Stromal cell of bone marrow (primary cell): ENCODE measurements around the gene P4HA2.

Source experiments
- DNase-seq: peaks from one replicate; pipeline ENCODE4 v3.0.0-alpha.2; 2012; ENCODE audit warnings: low read depth

The P4HA2 gene

DNA sequence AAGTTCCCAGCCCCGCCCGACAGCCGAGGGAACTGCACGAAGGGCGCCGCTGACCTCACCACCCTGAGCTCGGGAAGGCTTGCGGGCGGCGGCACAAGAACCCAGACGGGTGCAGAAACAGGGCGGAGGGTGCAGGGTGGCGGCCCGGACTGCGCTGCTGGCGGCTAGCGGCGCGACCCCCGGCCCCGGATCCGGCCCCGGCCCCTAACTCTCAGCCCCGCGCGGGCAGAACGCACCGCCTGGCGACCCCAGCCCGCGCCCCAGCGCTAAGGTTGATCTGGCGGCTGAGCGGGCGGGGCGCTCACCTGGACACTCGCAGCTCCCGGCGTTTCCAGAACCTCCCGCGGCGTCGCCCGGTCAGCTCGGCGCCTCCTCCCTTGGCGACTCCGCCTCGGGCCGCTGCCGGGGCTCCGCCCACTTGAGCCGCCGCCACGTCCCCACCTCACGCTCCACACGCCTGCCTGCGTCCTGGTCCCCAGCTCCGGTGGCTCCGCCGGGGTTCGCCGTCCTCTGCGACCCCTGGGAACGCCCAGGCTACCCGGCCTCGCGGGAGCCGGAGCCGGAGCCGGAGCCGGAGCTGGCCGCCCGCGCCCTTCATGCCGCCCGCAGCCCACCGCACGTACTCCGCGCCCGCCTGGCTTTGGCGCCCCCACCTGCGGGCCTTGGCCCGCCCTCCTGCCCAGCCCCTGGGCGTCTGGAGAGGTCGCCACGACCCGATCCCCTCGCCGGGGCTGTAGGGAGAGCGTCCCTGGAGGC lies at the start of gene P4HA2:
Gene P4HA2, minus strand, starts transcription at position 369 of the 756 bp plus-strand sequence. CDS start 9,227 bp downstream, outside the sequence.
- DNase-seq = peak; percentile 48

GRCh38 chr5:132277256-132277655 lies 49.6 kb upstream of the P4HA2 start:
- no peak for DNase-seq

GRCh38 chr5:132275367-132276220 lies 47.9 kb upstream of the P4HA2 start:
- DNase-seq = no peak

DNA sequence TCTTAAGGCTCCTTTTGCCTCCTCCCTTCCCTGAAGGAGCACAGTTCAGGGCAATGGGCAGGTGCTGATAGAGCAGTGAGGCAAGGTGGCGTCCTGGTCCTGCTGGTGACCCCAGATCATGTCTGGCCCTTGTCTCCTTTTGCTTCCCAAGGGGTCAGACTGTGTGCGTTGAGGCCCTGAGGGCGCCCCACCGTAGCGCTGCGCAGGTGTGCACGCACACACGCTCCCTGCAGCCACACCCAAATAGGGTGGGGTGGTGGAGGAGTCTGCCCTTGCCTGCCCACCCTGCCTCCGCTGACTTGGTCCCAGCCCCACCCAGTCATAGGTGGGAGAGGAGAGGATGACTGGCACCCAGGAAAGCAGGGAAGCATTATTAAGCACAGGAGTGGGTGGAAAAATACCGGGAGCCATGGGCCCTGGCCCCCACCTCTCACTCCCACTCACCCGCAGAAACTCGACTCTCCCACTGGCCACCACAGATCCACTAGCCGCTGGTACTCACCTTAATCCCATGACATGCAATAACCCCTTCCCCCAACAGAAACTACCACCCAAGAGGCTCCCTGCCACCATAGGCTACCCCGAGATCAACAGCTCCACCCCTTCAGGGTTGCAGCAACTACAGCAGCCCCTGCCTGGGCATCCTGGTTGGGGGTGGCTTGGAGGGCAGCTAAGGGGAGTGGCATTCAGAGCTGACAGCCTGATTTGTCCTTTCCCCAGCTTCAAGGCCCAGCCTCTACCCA lies 46.6 kb upstream of the P4HA2 start:
- no peak for DNase-seq

DNA sequence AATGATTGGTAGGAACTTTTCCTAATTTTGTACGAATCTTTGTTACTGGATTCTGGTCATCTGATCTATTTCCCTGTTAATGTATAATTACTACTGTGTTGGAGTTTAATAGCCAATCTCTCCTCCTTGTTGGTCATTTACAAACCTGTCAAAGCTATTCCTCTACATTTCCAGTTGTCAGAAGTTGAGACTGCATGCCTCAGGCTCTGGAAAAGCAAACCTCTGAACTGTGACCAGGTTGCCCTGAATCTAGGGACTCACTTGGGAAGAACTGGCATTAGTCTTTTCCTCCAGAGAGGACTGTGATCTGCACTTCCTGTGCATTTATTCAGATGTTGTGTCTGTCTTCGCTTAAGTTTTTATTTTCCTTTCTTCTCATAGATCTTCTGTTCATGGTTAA lies 46.0 kb upstream of the P4HA2 start:
- no peak for DNase-seq

- no peak for DNase-seq
Measured at GRCh38 chr5:132272311-132273210, 44.9 kb upstream of the P4HA2 start.

GRCh38 chr5:132271251-132272246 lies 43.9 kb upstream of the P4HA2 start:
- DNase-seq = no peak

DNA sequence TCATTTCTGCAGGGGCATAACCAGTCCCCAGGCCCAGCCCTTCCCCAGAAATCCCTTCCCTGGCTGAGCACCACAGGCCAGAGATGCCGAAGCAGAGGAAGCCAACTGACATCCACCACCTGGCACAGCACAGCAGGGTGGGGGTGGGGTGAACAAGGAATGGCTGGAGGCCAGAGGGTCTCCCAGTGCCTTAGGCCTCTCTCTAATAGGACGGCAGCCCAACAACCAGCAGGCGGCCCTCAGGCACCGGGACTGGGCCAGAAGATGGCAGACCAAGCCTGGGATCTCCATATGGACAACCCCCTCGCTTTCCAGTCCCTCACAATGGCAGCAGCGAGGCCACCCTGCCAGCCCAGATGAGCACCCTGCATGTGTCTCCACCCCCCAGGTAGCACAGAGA lies 43.1 kb upstream of the P4HA2 start:
- no peak for DNase-seq

DNA sequence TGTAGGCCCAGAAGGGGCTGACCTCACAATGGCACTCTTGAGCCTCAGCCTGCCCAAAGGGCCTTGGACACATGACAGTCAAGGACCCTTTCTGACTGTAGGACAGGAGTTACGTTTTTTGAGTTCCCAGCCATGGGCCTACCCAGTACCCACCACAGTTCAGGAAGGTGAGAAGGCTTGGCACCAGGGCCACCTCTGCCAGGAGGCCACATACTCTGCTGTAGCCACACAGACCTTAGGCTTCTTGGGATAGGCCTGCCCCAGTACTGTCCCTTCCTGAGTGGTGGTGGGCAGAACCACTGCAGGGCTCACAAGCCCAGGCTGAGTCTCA lies 42.6 kb upstream of the P4HA2 start:
- DNase-seq = no peak

DNA sequence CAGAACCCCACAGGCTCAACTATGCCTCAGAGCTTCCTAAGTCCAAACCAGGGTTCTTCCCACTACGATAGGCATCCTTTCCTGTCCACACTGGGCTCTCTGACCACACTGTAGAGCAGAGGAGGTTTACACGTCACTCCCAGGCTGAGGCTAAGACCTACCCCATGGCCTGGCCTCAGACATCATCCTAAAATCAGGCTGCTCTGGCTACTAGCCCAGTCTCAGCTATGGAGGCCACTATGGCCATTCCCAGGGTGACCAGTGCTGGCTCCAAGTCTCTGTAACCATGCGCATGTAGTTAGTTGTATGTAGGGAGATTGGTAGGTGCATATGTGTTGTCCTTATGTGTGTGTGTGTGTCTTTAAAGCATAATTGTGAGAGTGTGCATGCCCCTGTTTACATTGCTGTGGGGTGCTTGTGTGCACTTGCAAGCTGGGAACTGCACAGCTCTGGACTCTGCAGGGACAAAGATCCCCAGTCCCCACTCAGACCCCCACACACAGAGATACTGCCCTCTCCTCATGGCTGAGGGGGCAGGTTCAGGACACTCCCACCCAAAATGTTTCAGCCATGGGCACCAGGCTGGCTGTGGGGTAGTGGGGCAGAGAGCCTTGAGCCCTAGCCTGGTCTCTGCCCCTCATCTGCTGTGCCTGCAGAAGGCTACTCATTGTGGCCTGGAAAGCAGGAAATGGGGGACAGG lies 42.1 kb upstream of the P4HA2 start:
- DNase-seq = no peak

GRCh38 chr5:132268769-132269551 lies 41.3 kb upstream of the P4HA2 start:
- DNase-seq = no peak

GRCh38 chr5:132267931-132268768 lies 40.5 kb upstream of the P4HA2 start:
- no peak for DNase-seq

DNA sequence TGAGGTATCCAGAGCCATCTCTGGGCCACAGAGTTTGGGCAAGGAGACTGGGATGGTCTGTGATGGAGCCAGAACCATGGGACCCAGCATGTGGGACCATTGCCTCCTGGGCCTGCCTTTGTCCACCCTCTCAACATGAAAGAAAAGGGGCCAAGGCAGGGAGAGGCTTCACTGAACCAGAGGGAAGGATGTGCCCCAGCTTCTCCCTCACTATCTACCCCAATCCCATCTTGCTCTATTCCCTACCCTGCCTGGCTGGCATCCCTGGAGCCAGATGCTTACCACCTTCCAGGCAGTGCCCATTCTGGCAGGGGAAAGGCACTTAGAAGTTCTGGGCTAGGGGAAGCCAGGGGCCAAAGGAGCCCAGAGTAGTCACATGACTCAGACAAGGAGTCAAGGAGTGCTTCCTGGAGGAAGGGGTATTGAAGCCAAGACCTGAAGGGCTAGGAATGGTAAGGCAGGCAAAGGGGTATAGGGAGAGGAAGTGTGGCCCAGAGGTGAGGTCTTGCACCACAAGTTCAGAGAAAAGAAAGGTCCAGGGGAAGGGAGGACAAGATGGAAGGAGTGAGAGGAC lies 39.6 kb upstream of the P4HA2 start:
- no peak for DNase-seq

DNA sequence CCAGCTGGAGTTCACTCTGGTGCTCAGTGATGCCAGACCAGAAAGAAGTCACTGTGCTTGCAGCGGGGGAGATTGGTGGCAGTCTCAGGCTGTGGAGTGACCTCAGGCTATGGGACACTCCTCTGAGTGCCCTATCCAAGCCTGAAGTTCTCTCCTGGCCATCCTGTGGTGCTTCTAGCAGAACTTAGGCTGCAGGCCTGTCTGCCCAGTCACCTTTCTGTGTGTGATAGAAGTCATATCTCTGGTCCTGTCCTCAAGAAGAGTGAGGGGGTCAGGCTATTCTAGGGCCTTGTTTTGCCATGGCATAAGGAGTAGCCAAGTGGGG lies 39.1 kb upstream of the P4HA2 start:
- DNase-seq = no peak

DNA sequence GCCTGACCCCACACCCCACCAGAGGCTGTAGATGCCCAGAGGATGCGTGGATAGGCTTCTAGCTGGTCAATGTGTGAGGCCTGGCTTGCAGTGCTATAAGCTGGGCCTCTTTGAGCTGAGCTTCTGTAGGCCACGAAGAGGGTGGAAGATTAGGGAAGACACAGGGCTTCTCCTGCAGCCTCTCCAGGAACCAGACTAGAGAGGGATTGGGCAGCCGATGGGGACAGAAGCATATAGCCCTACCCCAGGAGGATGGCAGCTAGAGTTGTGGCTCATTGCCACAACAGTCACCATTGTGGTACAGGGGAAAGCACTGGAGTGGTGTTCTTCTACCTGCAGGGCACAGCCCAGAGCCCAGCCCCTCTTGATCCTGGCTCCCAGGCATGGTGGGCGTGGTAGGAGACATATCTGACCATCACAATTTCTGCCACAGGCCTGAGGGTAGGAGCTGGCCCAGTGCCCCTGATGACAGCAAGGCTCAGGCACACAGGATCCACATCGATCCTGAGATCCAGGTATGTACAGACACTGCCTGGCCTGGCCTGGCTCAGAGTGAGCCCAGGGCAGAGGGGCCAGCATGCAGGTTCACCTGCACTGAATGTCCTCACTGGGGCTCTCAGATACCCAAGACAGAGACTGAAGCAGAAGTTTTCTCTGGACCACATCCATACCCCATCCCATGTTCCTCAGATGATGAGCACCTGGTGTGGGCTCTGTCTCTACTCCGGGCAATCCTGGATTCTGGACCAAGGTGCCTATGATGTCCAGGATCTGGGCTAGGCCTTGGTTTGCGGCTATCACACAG lies 38.6 kb upstream of the P4HA2 start:
- DNase-seq = no peak

DNA sequence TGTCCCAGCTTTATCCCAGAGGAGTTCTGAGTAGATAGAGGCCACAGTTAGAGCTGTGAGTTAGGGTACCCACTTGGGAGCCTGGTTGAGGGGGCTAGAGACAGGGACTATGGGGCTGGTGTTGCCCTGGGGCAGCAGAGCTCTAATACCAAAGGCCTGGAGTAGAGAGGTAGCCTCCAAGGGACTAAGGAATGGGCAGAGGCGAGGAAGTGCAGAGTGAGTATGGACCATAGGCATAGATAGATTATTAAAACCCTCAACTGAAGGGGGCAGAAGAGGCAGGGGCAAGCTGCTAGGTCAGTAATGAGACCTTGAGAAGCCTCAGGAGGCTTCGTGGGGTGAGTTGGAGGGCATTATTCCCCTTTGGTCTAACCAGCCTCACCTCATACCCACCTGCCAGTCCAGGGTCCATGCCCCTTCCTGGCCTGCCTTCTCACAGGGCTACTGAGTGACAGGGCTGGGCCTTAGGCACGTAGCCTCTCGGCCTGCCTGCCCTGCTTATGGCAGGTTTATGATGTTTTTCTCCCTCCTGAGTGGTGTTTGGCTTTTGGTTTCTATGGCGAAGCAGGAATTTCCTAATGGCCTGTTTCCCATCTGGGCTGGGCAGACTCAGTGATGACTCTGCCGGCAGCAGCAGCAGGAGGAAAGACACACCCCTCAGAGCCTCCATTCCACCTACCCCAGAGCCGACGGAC lies 37.8 kb upstream of the P4HA2 start:
- peak; percentile 97 for DNase-seq
